Right lobe of liver (tissue), 6 donors: ENCODE measurements around the gene CNFN. TPM values are rescaled to one million over a fixed set of nuclear protein-coding genes. Genes with fewer than 3 reads are reported as not detected.
A peak's percentile ranks its signal among the peaks of the same experiment; 100 is the strongest.

Source experiments
- ATAC-seq, 4 donors: fragments of 200-7000 bp; cut with Tn5 transposase; one replicate each; pipeline ENCODE4 v1.9.1; 2020; ENCODE audit warnings: mild to moderate bottlenecking in 4 of 4, moderate library complexity in 4 of 4
- DNase-seq, 3 donors: peaks; one replicate each; pipeline ENCODE4 v3.0.0-alpha.2; 2020
- H3K27ac ChIP-seq, 3 donors: fragments of 200-600 bp; one replicate each; pipeline ENCODE4 v1.8.0; 2022
- H3K27me3 ChIP-seq, 2 donors: fragments of 200-600 bp; one replicate each; pipeline ENCODE4 v1.8.0; 2022
- H3K36me3 ChIP-seq, 4 donors: fragments of 200-600 bp; sonication (generic) in 1 of 4; one replicate each; pipeline versions ENCODE4 v1.5.1 to v1.8.0; 2017 to 2022; ENCODE audit warnings: control low read depth in 1 of 4
- H3K4me1 ChIP-seq, 4 donors: fragments of 200-600 bp; sonication (generic) in 1 of 4; one replicate each; pipeline versions ENCODE4 v1.5.1 to v1.8.0; 2017 to 2022; ENCODE audit warnings: control low read depth in 1 of 4
- H3K4me3 ChIP-seq, 3 donors: fragments of 200-600 bp; one replicate each; pipeline ENCODE4 v1.8.0; 2022
- H3K9me3 ChIP-seq, 4 donors: fragments of 200-600 bp; sonication (generic) in 1 of 4; one replicate each; pipeline versions ENCODE4 v1.5.1 to v1.8.0; 2017 to 2022; ENCODE audit warnings: control low read depth in 1 of 4
- POLR2A ChIP-seq: fragments of 450-650 bp; IDR thresholded peaks from one replicate; pipeline ENCODE4 v1.6.1; 2017; ENCODE audit warnings: antibody characterized with exemption, mild to moderate bottlenecking
- WGBS: methylation state at CpG from one replicate; pipeline ENCODE4 v1.1.6; 2018; ENCODE audit warnings: low coverage, low lambda C conversion rate; ENCODE audit not compliant: insufficient coverage; ENCODE audit errors: missing lambda C conversion rate; 5-methylcytosine and 5-hydroxymethylcytosine counted together
- intact Hi-C, 2 donors: fragments of 100-400 bp; cut with DNase I; formaldehyde crosslinking; loops; one replicate each; pipeline versions ENCODE4 v1.11.2 to v1.14.1; 2022
- total RNA-seq, 6 experiments: library from RNA; depleted of rRNA in 2 of 6; stranded (reverse); fragments of >200 nt in 2 of 6; fragmentation: NEBNext Ultra II Directional in 3 of 6; extraction: Animal tissue kit (Norgen Biotek cat#: 25700) in 3 of 6; gene quantifications; one replicate each; pipeline versions ENCODE4 v1.1.0 to v1.2.4, GENCODE V29; 2016 to 2023
- TF ChIP-seq, protein P1 (sequence below), 4 donors: fragments of 200-600 bp in 3 of 4; fragments of 450-650 bp in 1 of 4; IDR thresholded peaks; one replicate each; pipeline versions ENCODE4 v1.5.1 to v1.8.0; 2016 to 2022; ENCODE audit warnings: antibody characterized with exemption in 4 of 4, mild to moderate bottlenecking in 2 of 4
- donor health status: DM: no; HTN: yes; CAD: no.
- donor health status: DM: no; HTN: no; CAD: no.
- donor health status: DM: no; HTN: no; CAD: no.
- donor health status: DM: no; HTN: yes; CAD: no.
- donor health status: DM: no; HTN: yes; CAD: no.

The CNFN gene
- total RNA-seq, 6 experiments from 2014 or later, result not detected

DNA sequence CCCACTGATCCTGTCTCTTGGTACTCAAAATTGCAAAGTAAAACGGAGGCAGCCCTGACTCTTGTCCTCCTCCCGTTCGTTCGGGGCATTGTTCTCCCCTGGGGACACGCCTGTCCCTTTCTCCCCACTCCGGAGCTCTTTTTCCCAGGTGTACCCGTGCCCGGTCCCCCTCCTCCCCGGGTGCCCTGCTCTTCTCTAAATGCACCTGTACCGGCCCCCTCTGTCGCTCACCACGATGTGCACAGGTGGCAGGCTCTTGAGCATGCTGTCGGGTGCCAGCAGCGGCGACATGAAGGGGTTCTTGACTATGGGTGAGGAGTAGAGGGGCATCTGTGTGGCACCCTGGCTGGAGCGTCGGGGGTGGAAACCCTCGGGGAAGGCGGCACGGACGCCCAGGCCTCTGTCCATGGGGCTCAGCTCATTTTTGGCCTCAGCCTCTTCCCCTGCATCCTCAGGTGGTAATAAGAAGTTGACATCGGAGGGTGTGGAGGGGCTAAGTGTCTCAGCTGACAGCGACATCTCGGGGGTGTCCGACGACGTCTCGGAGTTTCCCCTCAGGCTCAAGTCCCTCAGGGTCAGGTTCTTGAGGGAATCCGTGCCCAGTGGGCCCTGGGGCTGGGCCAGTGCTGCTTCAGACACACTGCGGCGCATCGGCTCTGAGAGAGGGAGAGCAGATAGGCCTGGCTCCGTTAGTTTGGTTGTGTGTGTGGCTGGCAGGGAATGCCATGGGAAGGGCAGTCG is 12.4 kb upstream of the CNFN start:
- no peaks in the 10 kb centered on the region for H3K36me3 ChIP-seq
- DNase-seq (no peak), ATAC-seq (no peak)
- H3K4me3 ChIP-seq, result no peak overlapping the region
- no peaks in the 10 kb centered on the region for H3K9me3 ChIP-seq
- WGBS, result 24% methylated on average over 11 of the region's 34 CpGs
- intact Hi-C loops, result loop anchor here in 1 of 2 donors (10.0 kb wide), 1 partner anchor 278 kb away; no protein-coding TSS in a partner anchor
- H3K27ac ChIP-seq, result no peak overlapping the region
- no peak for TF ChIP-seq POLR2A
- TF ChIP-seq, protein P1, sequence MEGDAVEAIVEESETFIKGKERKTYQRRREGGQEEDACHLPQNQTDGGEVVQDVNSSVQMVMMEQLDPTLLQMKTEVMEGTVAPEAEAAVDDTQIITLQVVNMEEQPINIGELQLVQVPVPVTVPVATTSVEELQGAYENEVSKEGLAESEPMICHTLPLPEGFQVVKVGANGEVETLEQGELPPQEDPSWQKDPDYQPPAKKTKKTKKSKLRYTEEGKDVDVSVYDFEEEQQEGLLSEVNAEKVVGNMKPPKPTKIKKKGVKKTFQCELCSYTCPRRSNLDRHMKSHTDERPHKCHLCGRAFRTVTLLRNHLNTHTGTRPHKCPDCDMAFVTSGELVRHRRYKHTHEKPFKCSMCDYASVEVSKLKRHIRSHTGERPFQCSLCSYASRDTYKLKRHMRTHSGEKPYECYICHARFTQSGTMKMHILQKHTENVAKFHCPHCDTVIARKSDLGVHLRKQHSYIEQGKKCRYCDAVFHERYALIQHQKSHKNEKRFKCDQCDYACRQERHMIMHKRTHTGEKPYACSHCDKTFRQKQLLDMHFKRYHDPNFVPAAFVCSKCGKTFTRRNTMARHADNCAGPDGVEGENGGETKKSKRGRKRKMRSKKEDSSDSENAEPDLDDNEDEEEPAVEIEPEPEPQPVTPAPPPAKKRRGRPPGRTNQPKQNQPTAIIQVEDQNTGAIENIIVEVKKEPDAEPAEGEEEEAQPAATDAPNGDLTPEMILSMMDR (IDR thresholded peaks at IDR 0.05), result no peak
- no peaks in the 10 kb centered on the region for H3K4me1 ChIP-seq
- no peaks in the 10 kb centered on the region for H3K27me3 ChIP-seq

GRCh38 chr19:42401365-42402303 is 11.5 kb upstream of the CNFN start:
- H3K9me3 ChIP-seq, result no peaks in the 10 kb centered on the region
- DNase-seq, result peak; percentile 69 to 80 (median 75)
- 5% methylated on average over 24 of the region's 80 CpGs for WGBS
- H3K36me3 ChIP-seq, result no peaks in the 10 kb centered on the region
- peak; percentile 75 to 82 (median 78) for ATAC-seq
- H3K27ac ChIP-seq, result no peak overlapping the region
- intact Hi-C loops, result loop anchor here in 1 of 2 donors (10.0 kb wide), 1 partner anchor 277 kb away; no protein-coding TSS in a partner anchor
- TF ChIP-seq POLR2A, result no peak
- TF ChIP-seq, protein P1 (IDR thresholded peaks at IDR 0.05), result peak; percentile 68 to 75 (median 72)
- H3K27me3 ChIP-seq, result no peaks in the 10 kb centered on the region
- H3K4me3 ChIP-seq, result peak overlapping the region; percentile 47 to 54 (median 53)
- H3K4me1 ChIP-seq, result no peaks in the 10 kb centered on the region

GRCh38 chr19:42400404-42400803 is 10.3 kb upstream of the CNFN start:
- TF ChIP-seq, protein P1 (IDR thresholded peaks at IDR 0.05), result no peak
- no peak for TF ChIP-seq POLR2A
- DNase-seq (no peak), ATAC-seq (no peak)
- WGBS, result 86% methylated on average over 1 of the region's 1 CpG
- Histone ChIP-seq H3K4me1 (no peaks in the 10 kb centered on the region), H3K27ac (no peak overlapping the region), H3K9me3 (no peaks in the 10 kb centered on the region), H3K27me3 (no peaks in the 10 kb centered on the region), H3K36me3 (no peaks in the 10 kb centered on the region), H3K4me3 (no peak overlapping the region)
- intact Hi-C loops, result loop anchor here in 1 of 2 donors (10.0 kb wide), 1 partner anchor 276 kb away; no protein-coding TSS in a partner anchor

GRCh38 chr19:42397263-42398166 is 7.4 kb upstream of the CNFN start:
- Histone ChIP-seq H3K4me3 (peak overlapping the region; percentile 23 to 56 (median 31)), H3K27ac (peak overlapping the region in 2 of 3 donors; percentile 49 to 51), H3K9me3 (no peaks in the 10 kb centered on the region), H3K4me1 (no peaks in the 10 kb centered on the region), H3K27me3 (no peaks in the 10 kb centered on the region), H3K36me3 (no peaks in the 10 kb centered on the region)
- intact Hi-C loops, result no loop called here
- no peak for DNase-seq
- TF ChIP-seq, protein P1 (IDR thresholded peaks at IDR 0.05), result no peak
- TF ChIP-seq POLR2A, result no peak
- ATAC-seq, result no peak
- 36% methylated on average over 22 of the region's 25 CpGs for WGBS
